Peyer's patch (tissue), 4 donors: ENCODE data around the gene OR2T2. TPM values are rescaled to one million over a fixed set of nuclear protein-coding genes. Genes with fewer than 3 reads are reported as not detected.
"Not testable (repeated sequence)": the region's sequence is repeated elsewhere in the genome, so short reads cannot be mapped to it uniquely, and the experiment has no call there.

Experiments used
- DNase-seq, 3 donors: peaks; one replicate each; pipeline ENCODE4 v3.0.0-alpha.2; 2017 to 2019
- H3K27ac ChIP-seq, 4 donors: fragments of 200-600 bp; sonication (generic); one replicate each; pipeline ENCODE4 v1.5.1; 2016 to 2019
- H3K27me3 ChIP-seq, 2 donors: fragments of 200-600 bp; sonication (generic); one replicate each; pipeline ENCODE4 v1.5.1; 2019
- H3K36me3 ChIP-seq, 3 donors: fragments of 200-600 bp; sonication (generic); one replicate each; pipeline ENCODE4 v1.5.1; 2016 to 2019
- H3K4me1 ChIP-seq, 4 donors: fragments of 200-600 bp; sonication (generic); one replicate each; pipeline ENCODE4 v1.5.1; 2016 to 2019
- H3K4me3 ChIP-seq, 4 donors: fragments of 200-600 bp; sonication (generic); 1 replicate in 3 of 4; 2 replicates in 1 of 4; pipeline ENCODE4 v1.5.1; 2016 to 2019; ENCODE audit warnings: mild to moderate bottlenecking in 1 of 4
- H3K9me3 ChIP-seq, 4 donors: fragments of 200-600 bp; sonication (generic); one replicate each; pipeline ENCODE4 v1.5.1; 2016 to 2019; ENCODE audit warnings: mild to moderate bottlenecking in 1 of 4
- POLR2A ChIP-seq, 2 donors: fragments of 450-650 bp; IDR thresholded peaks; one replicate each; pipeline ENCODE4 v1.5.1; 2017; ENCODE audit warnings: antibody characterized with exemption in 2 of 2, mild to moderate bottlenecking in 2 of 2, moderate library complexity in 2 of 2
- total RNA-seq, 4 donors: library from RNA; depleted of rRNA; stranded (reverse); fragments of >200 nt; gene quantifications; one replicate each; pipeline ENCODE4 v1.1.0, GENCODE V29; 2016
- TF ChIP-seq, protein P1 (sequence below), 6 experiments: fragments of 450-650 bp in 4 of 6; fragments of 200-600 bp in 2 of 6; sonication (generic) in 1 of 6; IDR thresholded peaks; one replicate each; pipeline ENCODE4 v1.5.1; 2017 to 2019; ENCODE audit warnings: antibody characterized with exemption in 6 of 6, mild to moderate bottlenecking in 3 of 6, moderate library complexity in 1 of 6

Gene OR2T2
- total RNA-seq, 4 donors from 2014 or later = not detected

DNA sequence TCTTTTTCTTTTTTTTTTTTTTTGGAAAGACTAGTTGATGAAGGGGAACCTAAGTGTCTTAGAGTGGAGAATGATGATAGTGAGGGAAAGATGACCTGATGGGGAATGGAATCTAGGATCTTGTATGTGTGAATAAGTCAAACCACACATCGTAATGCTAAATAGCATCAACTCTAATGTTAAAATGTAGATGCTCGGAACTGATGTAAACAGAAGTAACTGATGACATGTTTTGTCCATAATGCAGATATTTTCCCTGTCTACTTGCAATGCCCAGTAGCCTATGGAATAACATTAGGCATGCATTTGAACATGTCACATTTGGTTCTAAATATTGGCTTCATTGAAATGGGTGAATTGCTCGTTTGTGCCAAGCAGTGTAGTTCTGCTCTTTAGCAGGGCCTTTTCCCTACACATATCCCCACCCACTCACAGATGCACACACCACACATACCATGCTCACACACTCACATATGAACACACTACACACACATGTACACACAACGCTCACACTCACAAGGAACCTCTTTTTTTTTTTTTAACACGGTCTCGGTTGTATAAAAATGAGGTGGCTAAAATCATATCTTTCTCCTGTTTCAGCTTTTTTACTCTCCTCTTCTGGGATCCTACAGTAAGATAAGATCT is 4.5 kb downstream of the OR2T2 start:
- not testable (repeated sequence) for H3K9me3 ChIP-seq, H3K4me1 ChIP-seq, H3K27me3 ChIP-seq, H3K4me3 ChIP-seq, H3K36me3 ChIP-seq, DNase-seq, H3K27ac ChIP-seq

DNA sequence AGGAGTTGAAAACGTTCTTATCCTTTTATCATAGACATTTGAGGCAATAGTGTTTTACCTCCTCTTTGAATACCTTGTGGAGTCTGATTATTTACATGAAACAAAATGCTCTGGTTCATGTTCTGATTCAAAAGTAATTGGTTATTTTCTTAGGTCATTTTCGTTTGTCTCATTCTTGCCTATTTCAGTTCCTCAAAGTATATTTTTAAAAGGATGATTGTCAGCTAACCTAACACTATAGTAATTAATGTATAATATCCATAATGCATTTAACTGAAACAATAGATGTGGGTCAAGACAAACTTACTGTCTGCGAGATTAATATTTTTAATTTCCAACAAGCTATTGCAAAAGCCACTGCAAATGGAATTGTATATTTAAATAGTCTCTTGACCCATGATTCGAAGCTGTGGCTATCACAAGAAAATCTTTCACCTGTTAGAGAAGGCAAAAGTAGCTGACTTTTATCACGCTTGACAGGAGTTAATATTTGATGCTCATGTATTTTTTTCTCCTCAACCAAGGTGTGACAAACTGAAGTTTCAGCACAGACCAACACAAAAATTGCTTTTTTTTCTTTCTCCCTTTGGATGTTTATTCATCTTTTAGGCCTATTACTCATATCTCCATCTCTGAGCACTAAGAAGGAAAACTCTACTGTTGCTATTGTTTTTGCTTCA is 5.2 kb downstream of the OR2T2 start:
- H3K27ac ChIP-seq, DNase-seq, H3K4me3 ChIP-seq, H3K27me3 ChIP-seq, H3K9me3 ChIP-seq, H3K36me3 ChIP-seq, H3K4me1 ChIP-seq: not testable (repeated sequence)

DNA sequence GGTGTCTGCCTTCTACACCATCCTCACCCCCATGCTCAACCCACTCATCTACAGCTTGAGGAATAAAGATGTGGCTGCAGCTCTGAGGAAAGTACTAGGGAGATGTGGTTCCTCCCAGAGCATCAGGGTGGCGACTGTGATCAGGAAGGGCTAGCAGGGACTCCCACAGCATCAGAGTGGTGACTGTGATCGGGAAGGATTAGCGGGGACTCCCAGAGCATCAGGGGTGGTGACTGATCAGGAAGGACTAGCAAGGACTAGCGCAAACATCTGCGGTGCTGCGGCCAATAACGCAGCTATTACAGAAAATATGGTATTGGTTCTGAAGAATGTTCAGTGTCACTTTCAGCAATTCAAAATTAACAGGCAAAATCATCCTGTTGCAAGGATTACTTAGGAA is 8.2 kb downstream of the OR2T2 start:
- H3K36me3 ChIP-seq, H3K27ac ChIP-seq, H3K4me1 ChIP-seq, DNase-seq, H3K4me3 ChIP-seq, H3K9me3 ChIP-seq, H3K27me3 ChIP-seq: not testable (repeated sequence)

DNA sequence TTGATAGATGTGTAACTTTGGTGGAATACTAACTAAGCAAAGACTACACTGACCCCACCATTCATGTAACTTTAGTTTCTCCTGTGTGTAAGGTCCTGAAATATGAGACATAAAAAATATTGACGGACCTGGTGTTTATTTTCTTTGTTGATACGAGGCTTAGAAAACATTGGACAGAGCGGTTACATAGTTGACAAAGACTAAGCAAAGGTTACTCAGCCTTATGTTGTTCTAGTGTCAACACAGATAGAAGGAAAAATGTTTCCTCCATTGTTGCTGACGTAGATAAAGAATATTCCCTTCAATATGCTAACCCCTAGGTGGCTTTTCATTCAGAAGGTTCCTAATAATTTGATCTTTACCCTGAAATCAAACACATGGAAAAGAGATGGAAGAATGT is 9.6 kb downstream of the OR2T2 start:
- H3K4me1 ChIP-seq, H3K36me3 ChIP-seq, H3K27ac ChIP-seq, DNase-seq, H3K9me3 ChIP-seq, H3K27me3 ChIP-seq, H3K4me3 ChIP-seq: not testable (repeated sequence)

DNA sequence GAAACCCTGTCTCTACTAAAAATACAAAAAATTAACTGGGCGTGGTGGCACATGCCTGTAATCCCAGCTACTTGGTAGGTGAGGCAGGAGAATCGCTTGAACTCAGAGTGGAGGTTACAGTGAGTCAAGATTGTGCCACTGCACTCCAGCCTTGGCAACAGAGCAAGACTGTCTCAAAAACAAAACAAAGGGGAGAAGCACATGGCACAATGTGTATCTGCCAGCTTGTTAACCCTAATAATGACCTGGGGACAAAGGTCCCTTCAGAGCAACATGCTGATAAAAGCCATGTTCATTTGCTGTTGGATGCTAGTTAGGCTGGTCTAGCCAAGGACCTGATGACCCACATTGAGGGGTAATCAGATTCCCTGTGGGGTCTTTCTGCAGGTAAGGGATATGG is 11.2 kb downstream of the OR2T2 start:
- H3K36me3 ChIP-seq, DNase-seq, H3K27me3 ChIP-seq, H3K4me3 ChIP-seq, H3K4me1 ChIP-seq, H3K9me3 ChIP-seq, H3K27ac ChIP-seq: not testable (repeated sequence)

DNA sequence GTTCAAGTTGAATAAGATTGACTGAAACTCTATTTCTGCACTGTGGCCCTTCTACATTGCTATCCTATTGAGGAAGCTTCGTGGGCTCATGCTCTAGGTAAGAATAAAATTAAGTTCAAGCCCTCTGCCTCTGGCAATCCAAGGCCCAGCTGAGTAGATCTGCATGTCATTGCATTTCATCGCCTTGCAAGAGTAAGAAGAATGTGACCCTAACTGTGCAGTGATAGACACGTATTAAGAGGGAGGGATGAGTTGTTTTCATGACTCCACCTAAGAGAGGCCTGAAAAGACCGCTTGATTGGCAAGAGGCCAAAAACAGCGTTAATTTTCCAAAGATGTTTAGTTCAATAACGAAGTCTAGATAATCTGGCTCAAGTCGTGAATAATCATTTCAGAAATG is 13.7 kb downstream of the OR2T2 start:
- not testable (repeated sequence) for DNase-seq, H3K27ac ChIP-seq, H3K36me3 ChIP-seq, H3K4me1 ChIP-seq, H3K9me3 ChIP-seq, H3K27me3 ChIP-seq, H3K4me3 ChIP-seq

DNA sequence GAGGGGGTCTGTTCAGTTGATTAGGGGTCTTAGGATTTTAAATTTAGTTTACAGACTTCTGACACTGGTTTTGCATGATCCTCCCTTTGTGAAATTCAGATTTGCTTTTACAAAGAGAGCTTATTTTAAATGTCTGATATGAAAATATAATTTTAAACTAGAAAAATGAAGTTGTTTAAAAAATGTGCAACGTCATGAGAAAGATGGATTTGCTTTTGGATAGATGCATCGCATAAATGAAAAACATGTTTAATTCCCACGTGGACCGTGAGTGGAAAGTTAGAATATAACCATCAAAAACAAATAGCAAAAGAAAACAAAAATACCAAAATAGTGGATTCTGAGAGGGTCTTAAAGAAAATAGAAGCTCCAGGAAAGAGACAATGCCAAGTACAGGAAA is 25.7 kb downstream of the OR2T2 start:
- Histone ChIP-seq H3K27me3 (no peaks in the 10 kb centered on the region), H3K27ac (no peak overlapping the region), H3K9me3 (no peaks in the 10 kb centered on the region), H3K4me1 (no peaks in the 10 kb centered on the region), H3K4me3 (no peak overlapping the region), H3K36me3 (no peaks in the 10 kb centered on the region)
- no peak for DNase-seq
- TF ChIP-seq, protein P1, sequence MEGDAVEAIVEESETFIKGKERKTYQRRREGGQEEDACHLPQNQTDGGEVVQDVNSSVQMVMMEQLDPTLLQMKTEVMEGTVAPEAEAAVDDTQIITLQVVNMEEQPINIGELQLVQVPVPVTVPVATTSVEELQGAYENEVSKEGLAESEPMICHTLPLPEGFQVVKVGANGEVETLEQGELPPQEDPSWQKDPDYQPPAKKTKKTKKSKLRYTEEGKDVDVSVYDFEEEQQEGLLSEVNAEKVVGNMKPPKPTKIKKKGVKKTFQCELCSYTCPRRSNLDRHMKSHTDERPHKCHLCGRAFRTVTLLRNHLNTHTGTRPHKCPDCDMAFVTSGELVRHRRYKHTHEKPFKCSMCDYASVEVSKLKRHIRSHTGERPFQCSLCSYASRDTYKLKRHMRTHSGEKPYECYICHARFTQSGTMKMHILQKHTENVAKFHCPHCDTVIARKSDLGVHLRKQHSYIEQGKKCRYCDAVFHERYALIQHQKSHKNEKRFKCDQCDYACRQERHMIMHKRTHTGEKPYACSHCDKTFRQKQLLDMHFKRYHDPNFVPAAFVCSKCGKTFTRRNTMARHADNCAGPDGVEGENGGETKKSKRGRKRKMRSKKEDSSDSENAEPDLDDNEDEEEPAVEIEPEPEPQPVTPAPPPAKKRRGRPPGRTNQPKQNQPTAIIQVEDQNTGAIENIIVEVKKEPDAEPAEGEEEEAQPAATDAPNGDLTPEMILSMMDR (IDR thresholded peaks at IDR 0.05) = no peak
- no peak for TF ChIP-seq POLR2A (IDR thresholded peaks at IDR 0.05)

DNA sequence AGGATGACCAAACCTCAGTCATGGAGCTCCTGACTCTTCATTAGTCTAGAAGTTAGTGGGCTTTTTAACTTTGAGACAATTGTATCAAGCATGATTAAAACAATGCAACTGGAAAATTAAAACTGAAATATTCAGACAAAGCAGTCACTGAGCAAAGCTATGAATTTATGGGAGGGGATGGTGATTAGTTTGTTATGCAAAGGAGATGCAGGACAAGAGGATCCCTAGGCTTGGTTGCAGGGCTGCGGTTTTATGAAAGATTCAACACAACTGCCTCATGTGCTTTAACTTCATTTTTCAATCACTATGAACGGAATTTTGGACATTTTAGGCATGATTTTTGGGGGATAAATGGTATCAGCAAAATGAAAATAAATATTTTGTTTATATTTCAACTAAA is 26.7 kb downstream of the OR2T2 start:
- not testable (repeated sequence) for H3K36me3 ChIP-seq, DNase-seq, H3K4me1 ChIP-seq, H3K4me3 ChIP-seq, H3K9me3 ChIP-seq, H3K27me3 ChIP-seq, H3K27ac ChIP-seq

DNA sequence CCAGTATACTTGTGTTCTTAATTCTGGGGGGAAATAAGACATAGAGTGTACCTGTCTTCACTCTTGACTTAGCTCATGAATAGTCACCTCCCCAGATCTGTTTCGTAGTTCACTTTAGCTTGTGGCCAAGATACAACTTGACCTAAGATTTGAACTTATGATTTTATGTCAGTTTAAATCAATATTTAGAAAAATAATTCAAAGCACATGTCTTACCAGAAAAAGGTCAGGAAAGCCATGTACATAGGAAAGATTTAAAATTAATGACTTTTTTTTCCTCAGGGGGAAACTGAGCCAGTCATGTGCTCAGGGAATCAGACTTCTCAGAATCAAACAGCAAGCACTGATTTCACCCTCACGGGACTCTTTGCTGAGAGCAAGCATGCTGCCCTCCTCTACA is 27.6 kb downstream of the OR2T2 start, which contains the start of gene OR2T3:
Gene OR2T3, plus strand, starts transcription at position 301 of the 400 bp plus-strand sequence. Its CDS starts 0 bp downstream, at position 301.
- not testable (repeated sequence) for H3K27me3 ChIP-seq, H3K27ac ChIP-seq, H3K4me3 ChIP-seq, H3K4me1 ChIP-seq, DNase-seq, H3K9me3 ChIP-seq, H3K36me3 ChIP-seq

DNA sequence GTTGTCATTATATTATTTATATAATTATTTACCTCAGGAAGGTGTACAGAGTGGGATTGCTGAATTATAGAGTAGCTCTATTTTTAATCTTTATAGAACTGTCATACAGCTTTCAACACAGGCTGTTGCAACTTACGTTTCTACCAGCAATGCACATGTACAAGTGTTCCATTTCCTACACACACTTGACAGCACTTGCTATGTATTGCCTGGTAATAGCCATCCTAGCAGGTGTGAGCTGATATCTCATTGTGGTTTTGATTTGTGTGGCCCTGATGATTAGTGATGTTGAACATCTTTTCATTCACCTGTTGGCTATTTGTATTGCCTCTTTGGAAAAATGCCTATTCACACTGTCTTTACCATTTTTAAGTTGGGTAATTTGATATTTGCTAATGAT is 30.2 kb downstream of the OR2T2 start:
- H3K27ac ChIP-seq, H3K4me3 ChIP-seq, H3K4me1 ChIP-seq, H3K36me3 ChIP-seq, DNase-seq, H3K27me3 ChIP-seq, H3K9me3 ChIP-seq: not testable (repeated sequence)

DNA sequence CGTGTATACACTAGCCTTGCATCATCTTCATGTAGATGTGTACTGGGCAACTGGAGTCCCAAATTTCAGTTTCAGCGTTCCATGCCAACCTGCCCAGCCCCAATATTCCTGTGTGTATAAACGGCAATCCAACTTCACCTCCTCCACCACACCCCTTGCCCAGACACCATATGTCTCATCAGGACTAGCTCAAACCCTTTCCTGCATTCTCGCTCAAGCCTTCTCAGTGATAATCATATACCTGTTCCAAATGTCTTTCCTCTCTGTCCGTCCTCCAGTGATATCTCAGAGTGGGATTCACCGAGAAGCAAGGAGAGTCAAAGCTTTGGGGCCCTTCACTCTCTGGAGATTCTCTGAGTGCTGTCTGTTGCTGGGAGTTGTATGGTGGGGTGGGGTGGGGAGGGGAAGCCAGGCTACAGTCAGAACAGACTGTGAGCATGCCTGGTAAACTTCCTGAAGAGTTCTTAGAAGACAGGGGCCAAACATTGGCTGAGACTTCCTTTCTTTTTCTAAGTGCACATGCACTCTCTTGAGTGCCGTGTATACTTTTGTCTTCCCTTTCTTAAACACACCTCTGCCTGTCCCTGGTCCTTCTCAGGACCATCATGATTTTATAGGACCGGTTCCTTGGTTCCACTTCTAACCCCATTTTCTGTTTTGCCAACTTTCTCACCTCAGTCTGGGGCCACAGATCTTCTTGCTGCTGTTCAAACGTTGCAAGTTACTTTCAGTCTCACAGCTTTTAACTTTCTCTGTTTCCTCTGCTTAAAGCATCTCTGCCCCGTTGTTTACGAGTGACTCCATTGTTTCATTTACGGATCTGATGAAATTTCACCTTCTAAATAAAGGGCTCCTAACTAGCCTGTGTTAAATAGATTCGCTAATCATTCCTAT is 36.5 kb downstream of the OR2T2 start:
- H3K27ac ChIP-seq, H3K4me1 ChIP-seq, H3K36me3 ChIP-seq, H3K4me3 ChIP-seq, H3K9me3 ChIP-seq, DNase-seq, H3K27me3 ChIP-seq: not testable (repeated sequence)

DNA sequence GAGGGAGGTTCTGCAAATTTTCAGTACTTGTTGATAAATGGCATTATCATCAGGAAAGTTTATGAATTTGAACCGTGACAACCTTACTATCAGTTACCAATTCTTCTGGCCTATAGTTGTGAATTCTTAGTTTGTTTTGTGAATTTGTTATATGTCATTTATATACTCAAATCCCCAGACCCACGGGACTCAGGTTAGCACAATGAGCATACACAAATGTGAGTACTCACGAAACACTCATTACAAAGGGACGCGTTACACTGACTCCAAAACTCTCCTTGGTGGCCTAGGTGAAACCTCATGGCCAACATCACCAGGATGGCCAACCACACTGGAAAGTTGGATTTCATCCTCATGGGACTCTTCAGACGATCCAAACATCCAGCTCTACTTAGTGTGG is 42.9 kb downstream of the OR2T2 start, which contains the start of gene OR2T5:
Gene OR2T5, plus strand, starts transcription at position 301 of the 400 bp plus-strand sequence. Its CDS starts 0 bp downstream, at position 301.
- H3K4me3 ChIP-seq, H3K9me3 ChIP-seq: not testable (repeated sequence)

DNA sequence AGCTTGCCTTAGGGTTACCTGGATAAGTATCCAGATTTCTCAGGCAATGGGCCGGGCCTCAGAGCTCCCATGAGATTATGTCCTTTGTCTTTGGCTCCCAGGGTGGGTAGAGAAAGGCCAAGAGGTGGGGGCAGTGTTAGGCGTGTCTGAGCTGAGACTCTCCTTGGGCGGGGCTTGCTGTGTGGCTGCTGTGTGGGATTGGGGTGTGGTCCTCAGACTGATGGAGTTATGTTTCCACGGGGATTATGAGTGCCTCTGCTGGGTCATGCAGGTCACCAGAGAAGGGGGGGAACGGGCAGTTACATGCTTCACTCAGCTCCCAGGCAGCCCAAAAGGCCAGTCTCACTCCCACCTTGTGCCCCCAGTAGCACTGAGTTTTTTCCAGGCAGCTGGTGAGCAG is 51.2 kb downstream of the OR2T2 start:
- not testable (repeated sequence) for H3K27ac ChIP-seq, H3K36me3 ChIP-seq, H3K4me1 ChIP-seq, DNase-seq, H3K27me3 ChIP-seq, H3K9me3 ChIP-seq, H3K4me3 ChIP-seq

More for the DNA sequence above, 42.9 kb downstream of the OR2T2 start, which contains the start of gene OR2T5:
- H3K4me1 ChIP-seq, DNase-seq, H3K27me3 ChIP-seq, H3K27ac ChIP-seq, H3K36me3 ChIP-seq: not testable (repeated sequence)
